NCI-H1930 (cell line): ENCODE results near the gene ITIH2.

Experiments used
- DNase-seq, 2 experiments: peaks; one replicate each; lab custom pipeline; 2025; lab: John Stamatoyannopoulos, UW

Gene ITIH2

DNA sequence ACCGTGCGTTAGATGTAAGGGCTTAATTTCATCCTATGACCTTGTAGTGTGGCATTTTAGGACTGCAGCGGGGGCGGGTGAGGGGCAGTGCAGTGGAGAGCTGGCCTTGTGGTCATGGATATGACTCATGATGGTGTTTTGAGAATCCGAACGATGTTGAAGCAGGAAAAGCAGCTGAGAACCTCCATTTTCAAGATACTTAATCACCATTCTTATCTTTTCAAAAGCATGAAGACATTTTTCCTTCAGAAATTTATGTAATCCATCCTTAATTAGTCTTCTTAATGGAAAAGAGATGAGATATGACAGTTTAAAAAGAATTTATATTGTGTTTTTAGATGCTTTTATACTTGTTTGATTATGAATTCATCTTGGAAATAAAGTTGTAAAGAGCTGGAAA lies 94.5 kb downstream of the ITIH2 start:
- DNase-seq: no peak
